Spleen (tissue), 7 donors: ENCODE results near the gene WDR12.

Source experiments
- CTCF ChIP-seq, 11 experiments: fragments of 200-600 bp in 7 of 11; fragments of 450-650 bp in 4 of 11; sonication (generic) in 4 of 11; IDR thresholded peaks in 8 of 11; conservative IDR thresholded peaks in 3 of 11; 1 replicate in 7 of 11; 2 replicates in 4 of 11; pipeline versions ENCODE4 v1.4.0 to v1.8.0; 2016 to 2021; ENCODE audit warnings: antibody characterized with exemption in 11 of 11, inconsistent platforms in 4 of 11, mild to moderate bottlenecking in 1 of 11
- POLR2A ChIP-seq, 3 donors: fragments of 450-650 bp; IDR thresholded peaks; one replicate each; pipeline ENCODE4 v1.5.1; 2017; ENCODE audit warnings: antibody characterized with exemption in 3 of 3, mild to moderate bottlenecking in 1 of 3
- POLR2AphosphoS5 ChIP-seq, 3 donors: sonication (generic); formaldehyde crosslinking; IDR thresholded peaks; one replicate each; pipeline ENCODE4 v1.5.1; 2017; ENCODE audit warnings: antibody characterized with exemption in 3 of 3
- donor health status: DM: no; HTN: no; CAD: no; lungs with moderate emphysema.
- donor health status: DM: no; HTN: no; CAD: no.
- donor health status: DM: no; HTN: no; CAD: no.

GRCh38 chr2:202909394-202910192, 1.9 kb downstream of the WDR12 start:
- TF ChIP-seq CTCF (IDR thresholded peaks at IDR 0.05 in 8 of 11, conservative IDR thresholded peaks at IDR 0.05 in 3 of 11), result no peak
- TF ChIP-seq POLR2A (IDR thresholded peaks at IDR 0.05), result no peak
- no peak for TF ChIP-seq POLR2AphosphoS5 (IDR thresholded peaks at IDR 0.05)
